Measurements from ENCODE around the gene GP1BB. TPM values are rescaled to one million over a fixed set of nuclear protein-coding genes. Genes with fewer than 3 reads are reported as not detected.

The GP1BB gene
- polyA plus RNA-seq, 1 donor from 2014 or later: 2.0 TPM

DNA sequence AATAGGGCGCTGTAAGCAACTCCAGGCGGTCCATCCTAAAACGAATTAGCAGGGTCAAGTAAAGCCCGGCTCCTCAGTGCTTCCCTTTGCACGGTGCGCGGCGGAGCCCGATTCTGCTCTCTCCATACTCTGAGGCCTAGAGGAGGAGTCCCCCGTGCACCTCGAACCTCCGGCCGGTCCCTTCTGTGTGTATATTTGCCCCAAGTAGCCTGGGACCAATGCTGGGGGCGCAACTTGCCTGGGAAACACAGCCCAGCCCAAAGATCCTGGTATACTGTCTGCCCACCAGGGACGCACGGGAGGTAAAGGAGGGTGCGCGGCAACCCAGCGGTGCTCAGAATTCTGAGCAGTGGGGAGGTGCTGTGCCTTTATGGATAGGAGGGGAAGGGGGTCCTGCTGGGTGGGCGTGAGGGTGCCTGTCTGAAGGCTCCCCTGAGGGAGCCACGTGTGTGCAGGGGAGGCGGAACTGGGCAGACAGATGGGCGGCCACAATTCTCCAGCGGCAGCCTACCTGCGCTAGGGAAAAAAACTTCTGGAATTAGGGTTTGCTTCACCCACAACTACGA, 32.5 kb downstream of the GP1BB start:
- H3K27me3 Mint-ChIP-seq: peaks cover 54% of the 10 kb centered on the region
- no peak overlapping the region for H3K27ac Mint-ChIP-seq
- peaks cover 16 to 23% (median 18%) of the 10 kb centered on the region in 3 donors for H3K4me1 Mint-ChIP-seq
- no peaks in the 10 kb centered on the region for H3K9me3 Mint-ChIP-seq
- no peaks in the 10 kb centered on the region for H3K36me3 Mint-ChIP-seq
- H3K4me3 Mint-ChIP-seq: peak overlapping the region; percentile 16 to 91 (median 68)

DNA sequence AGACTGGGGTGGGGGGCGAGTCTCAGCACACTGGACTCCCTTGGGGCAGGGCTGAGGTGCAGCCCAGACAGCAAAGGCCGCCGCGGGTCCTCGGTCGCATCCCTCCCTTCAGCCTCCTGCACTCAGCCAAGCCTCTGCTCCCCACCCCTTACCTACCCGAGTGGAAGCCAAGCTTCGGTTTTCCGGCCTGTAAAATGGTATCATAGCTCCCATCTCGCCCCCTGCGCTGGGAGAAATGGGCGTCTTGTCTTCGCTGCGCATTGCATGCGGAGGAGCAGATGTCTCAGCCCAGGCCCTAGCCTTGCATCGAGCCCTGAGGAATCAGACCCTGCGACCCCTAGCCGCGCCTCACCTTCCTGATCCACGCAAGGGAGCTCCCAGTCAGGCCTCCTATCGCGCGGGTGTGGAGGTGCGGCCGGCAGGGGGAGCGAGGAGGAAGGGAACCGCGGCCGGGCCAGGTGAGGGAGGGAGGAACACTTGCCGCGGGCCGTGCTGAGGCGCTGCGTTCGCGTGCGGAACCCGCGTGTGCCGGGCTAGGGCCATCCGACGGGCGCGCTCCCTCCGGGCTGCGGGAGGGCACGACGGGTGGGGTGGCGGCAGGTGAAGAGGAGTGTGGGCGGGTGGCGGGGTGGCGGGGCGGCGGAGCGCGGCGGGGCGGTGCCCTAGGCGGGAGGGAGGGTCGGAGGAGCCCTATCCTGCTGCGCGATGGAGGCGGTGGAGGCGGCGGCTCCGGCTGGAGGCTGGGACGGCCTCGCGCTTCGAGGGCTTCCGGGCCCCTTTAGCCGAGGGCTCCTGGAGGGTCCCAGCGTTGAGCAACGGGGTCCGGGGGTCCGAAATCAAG, 33.2 kb downstream of the GP1BB start:
- H3K27ac Mint-ChIP-seq: no peak overlapping the region
- H3K27me3 Mint-ChIP-seq: peaks cover 55% of the 10 kb centered on the region

GRCh38 chr22:19757140-19757984, 34.0 kb downstream of the GP1BB start:
- Mint-ChIP-seq H3K36me3 (no peaks in the 10 kb centered on the region), H3K4me3 (peak overlapping the region; percentile 54 to 91 (median 79)), H3K27me3 (peaks cover 60% of the 10 kb centered on the region), H3K9me3 (no peaks in the 10 kb centered on the region), H3K4me1 (peaks cover 18 to 23% (median 20%) of the 10 kb centered on the region in 3 donors), H3K27ac (peak overlapping the region in 2 of 3 donors; percentile 57 to 73)

More for the DNA sequence above, 33.2 kb downstream of the GP1BB start:
- H3K36me3 Mint-ChIP-seq: no peaks in the 10 kb centered on the region
- no peaks in the 10 kb centered on the region for H3K9me3 Mint-ChIP-seq
- peak overlapping the region; percentile 50 to 91 (median 73) for H3K4me3 Mint-ChIP-seq
- peaks cover 17 to 23% (median 18%) of the 10 kb centered on the region in 3 donors for H3K4me1 Mint-ChIP-seq

DNA sequence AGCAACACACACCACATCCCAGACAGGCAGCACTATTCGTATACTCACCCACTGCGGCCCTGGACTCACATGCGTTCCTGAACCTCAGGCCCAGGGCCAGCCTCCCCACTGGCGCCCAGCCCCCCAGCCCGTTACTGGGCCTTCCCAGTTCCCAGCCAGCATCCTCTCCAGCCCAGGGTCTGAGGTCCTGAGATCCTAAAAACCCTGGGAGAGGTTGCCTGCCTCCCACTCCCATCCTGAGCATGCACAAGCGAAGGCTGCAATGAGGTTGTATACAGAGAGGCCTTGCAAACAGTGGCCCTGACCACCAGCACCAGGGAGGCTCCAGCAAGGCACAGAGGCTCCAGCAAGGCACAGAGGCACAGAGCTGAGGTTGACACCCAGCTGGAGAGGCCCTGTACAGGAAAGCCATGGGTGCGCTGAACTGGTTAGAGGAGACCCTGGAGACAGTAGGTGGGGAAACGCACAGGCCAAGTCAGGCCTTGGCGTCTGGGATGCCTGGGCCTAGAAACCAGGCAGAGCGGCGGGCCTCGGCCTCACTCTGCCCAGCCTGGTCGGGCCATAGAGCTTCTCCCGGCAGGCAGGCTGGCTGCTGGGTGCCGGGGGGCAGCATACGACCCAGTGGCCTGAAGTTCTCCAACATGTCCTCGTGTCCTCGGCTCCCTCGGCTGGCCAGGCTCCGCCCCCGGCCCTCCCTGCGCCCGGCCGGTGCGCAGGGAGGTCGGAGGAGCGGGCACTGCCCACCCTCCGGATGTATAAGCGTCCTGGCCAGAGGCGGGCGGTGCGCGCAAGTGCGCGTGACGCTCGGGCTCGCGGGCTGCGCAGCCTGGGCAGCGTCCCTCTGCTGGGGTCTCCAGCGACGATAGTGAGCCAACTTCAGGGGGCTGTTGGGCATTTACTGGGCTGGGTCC, 34.9 kb downstream of the GP1BB start:
- H3K27me3 Mint-ChIP-seq: peaks cover 57% of the 10 kb centered on the region
- no peaks in the 10 kb centered on the region for H3K36me3 Mint-ChIP-seq
- peak overlapping the region in 1 of 3 donors; percentile 53 for H3K27ac Mint-ChIP-seq
- H3K4me3 Mint-ChIP-seq: peak overlapping the region; percentile 54 to 75 (median 69)
- no peaks in the 10 kb centered on the region for H3K9me3 Mint-ChIP-seq
- H3K4me1 Mint-ChIP-seq: peaks cover 18 to 23% (median 20%) of the 10 kb centered on the region in 3 donors

DNA sequence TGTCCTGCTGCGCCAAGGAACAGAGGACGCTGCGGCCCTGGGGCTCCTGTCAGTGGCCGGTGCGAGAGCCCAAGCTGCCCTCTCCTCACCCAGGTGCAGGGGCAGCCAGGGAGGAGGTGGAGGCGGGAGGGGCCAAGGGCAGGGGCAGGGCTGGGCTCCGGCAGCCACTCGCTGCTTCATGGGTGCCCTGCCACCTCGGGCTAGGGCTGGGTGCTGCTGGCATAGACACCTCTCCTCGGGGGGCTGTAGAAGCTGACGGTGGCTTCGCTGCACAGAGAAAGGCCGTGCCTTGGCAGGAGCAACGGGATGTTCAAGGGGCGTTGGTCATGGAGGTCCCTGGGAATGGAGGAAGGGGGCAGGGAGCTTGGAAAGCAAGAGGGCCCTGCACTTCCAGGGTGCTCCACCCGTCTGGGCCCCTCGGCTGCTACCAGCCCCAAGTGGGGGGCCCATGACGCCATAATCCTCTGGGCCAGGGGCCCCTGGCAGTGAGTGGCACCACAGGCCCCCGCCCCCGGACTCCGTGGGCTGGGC, 35.6 kb downstream of the GP1BB start:
- Mint-ChIP-seq H3K36me3 (no peaks in the 10 kb centered on the region), H3K27ac (no peak overlapping the region), H3K4me3 (peak overlapping the region in 2 of 4 donors; percentile 68 to 79), H3K4me1 (peaks cover 18 to 23% (median 20%) of the 10 kb centered on the region in 3 donors), H3K27me3 (peaks cover 56% of the 10 kb centered on the region), H3K9me3 (no peaks in the 10 kb centered on the region)

DNA sequence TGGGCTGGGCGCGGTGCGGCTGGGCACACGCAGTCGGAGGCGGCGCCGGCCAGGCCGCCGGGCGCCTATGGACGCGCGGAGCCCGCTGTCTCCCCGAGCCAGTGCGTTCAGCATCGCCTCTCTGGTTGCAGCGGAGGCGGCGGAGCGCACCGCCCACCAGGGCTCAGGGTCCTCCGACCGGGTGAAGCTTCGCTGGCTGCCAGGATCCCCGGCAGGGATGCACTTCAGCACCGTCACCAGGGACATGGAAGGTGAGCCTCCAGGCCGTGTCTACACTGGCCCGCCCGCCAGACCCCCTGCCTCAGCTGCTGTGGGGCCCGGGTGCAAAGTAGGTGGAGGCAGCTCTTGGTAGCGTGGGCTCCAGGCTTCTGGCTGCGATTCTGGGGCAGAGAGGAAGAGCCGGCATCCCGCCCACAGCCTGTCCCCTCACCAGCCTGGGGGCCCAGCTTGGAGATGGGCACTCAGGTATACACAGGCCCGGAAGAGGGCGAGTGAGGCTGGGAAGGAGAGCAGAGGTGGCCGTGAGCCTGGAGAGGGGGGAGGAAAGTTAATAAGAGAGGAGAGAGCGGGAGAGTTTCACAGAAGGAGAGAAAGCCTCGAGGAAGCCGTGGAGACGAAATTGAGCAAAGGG, 36.2 kb downstream of the GP1BB start:
- H3K27me3 Mint-ChIP-seq: peaks cover 51% of the 10 kb centered on the region
- peaks cover 18 to 23% (median 20%) of the 10 kb centered on the region in 3 donors for H3K4me1 Mint-ChIP-seq
- peak overlapping the region in 1 of 3 donors; percentile 8 for H3K27ac Mint-ChIP-seq
- H3K4me3 Mint-ChIP-seq: peak overlapping the region; percentile 53 to 91 (median 76)
- no peaks in the 10 kb centered on the region for H3K9me3 Mint-ChIP-seq
- H3K36me3 Mint-ChIP-seq: no peaks in the 10 kb centered on the region

DNA sequence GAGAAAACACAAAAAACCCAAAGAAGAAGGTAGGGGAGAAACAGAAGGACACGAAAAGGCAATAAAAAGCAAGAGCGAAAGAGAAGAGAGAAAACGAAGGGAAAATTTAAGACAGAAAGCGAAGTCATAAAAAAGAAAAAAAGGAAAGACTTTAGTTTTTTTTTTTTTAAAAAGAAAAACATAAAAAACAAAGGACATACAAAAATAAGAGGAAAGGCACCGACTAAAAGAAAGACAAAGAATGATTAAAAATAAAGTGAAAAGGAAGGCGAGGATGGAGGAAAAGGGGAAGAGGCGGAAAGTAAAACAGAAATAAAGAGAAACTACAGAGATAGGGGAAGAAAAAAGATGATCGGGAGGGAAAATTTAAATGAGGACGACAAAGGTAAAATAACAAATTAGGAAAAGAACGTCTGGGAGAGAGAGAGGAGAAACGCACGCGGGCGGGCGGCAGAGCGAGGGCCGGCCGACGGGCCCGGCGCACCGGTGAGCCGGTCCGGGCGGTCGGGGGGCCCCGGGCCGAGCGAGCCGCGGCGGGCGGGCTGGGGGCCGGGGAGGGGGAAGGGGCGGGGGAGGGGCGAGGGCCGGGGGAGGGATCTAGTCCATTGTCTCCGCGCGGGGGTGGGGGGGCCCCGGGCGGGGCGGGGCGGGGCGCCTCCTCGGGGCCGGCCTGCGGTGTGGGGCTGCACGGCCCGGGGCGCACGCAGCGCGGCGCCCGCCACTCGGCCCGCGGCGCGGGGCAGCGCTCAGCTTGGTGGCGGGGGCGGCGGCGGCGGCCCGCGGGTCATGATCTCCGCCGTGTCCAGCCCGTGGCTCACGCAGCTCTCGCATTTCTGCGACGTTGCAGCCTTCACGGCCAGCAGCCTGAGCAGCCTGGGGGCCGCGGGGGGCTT, 37.0 kb downstream of the GP1BB start, which contains the start of gene TBX1:
TSS of gene TBX1 (plus strand) at position 721 of the 893 bp plus-strand sequence. CDS start at position 787, 66 bp downstream.
- peaks cover 54% of the 10 kb centered on the region for H3K27me3 Mint-ChIP-seq
- peaks cover 0 to 3% (median 0%) of the 10 kb centered on the region in 3 donors for H3K9me3 Mint-ChIP-seq
- H3K36me3 Mint-ChIP-seq: no peaks in the 10 kb centered on the region
- peak within 1 kb of the TSS; percentile 8 to 85 (median 45) for H3K27ac Mint-ChIP-seq
- H3K4me1 Mint-ChIP-seq: peaks cover 18 to 24% (median 23%) of the 10 kb centered on the region in 3 donors
- H3K4me3 Mint-ChIP-seq: peak within 1 kb of the TSS; percentile 63 to 91 (median 82)

GRCh38 chr22:19760951-19761724, 37.8 kb downstream of the GP1BB start:
- Mint-ChIP-seq H3K4me3 (peak overlapping the region; percentile 63 to 90 (median 74)), H3K27me3 (peaks cover 50% of the 10 kb centered on the region), H3K9me3 (peaks cover 0 to 3% (median 0%) of the 10 kb centered on the region in 3 donors), H3K27ac (peak overlapping the region in 2 of 3 donors; percentile 45 to 85), H3K36me3 (no peaks in the 10 kb centered on the region), H3K4me1 (peaks cover 15 to 24% (median 19%) of the 10 kb centered on the region in 3 donors)

- Mint-ChIP-seq H3K27me3 (peaks cover 47% of the 10 kb centered on the region), H3K4me3 (peak overlapping the region; percentile 63 to 90 (median 74)), H3K4me1 (peaks cover 12 to 25% (median 17%) of the 10 kb centered on the region in 3 donors), H3K27ac (peak overlapping the region in 2 of 3 donors; percentile 45 to 85), H3K9me3 (peaks cover 0 to 3% (median 0%) of the 10 kb centered on the region in 3 donors), H3K36me3 (no peaks in the 10 kb centered on the region)
Observed at GRCh38 chr22:19761725-19762567, 38.6 kb downstream of the GP1BB start.

DNA sequence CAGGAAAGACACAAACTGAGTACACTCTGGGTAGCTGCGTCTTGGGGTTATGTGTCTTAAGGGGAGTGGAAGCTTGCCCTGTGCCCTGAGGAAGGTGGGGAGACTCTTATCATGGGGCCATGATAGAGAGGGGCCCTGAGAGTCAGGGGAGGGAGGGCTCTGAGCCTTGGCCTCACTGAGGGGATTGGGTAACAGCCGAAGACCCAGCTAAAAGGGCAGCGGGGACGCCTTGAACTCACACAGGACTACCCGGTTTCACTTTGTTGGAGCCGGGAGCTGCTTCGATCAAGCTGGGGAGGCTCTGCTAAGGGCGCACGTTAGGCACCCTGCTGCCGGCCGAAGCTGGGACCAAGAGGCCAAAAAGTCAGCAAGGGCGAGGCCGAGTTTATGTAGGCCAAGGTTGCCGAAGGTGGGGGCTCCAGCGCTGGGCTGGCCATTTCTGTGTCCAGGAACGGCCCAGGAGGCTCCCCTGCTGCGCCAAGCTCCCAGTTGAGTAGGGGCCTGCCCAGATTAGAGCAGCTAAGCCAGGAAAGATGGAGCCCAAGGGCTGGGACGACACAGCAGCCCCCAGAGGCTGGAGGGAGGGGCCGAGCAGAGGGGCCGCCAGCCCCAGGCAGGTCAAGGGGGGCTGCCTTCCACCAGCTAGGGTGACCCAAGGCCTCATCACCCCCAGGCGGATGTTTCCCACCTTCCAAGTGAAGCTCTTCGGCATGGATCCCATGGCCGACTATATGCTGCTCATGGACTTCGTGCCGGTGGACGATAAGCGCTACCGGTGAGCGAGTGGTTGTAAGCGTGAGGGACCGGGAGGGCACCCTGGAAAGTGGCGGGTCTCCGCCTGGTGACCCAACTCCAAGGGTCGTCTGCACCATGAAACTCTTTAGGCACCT, 39.5 kb downstream of the GP1BB start:
- peaks cover 9 to 21% (median 14%) of the 10 kb centered on the region in 3 donors for H3K4me1 Mint-ChIP-seq
- H3K27ac Mint-ChIP-seq: peak overlapping the region in 1 of 3 donors; percentile 36
- peaks cover 46% of the 10 kb centered on the region for H3K27me3 Mint-ChIP-seq
- no peaks in the 10 kb centered on the region for H3K36me3 Mint-ChIP-seq
- H3K9me3 Mint-ChIP-seq: peaks cover 0 to 3% (median 0%) of the 10 kb centered on the region in 3 donors
- H3K4me3 Mint-ChIP-seq: peak overlapping the region in 3 of 4 donors; percentile 55 to 70 (median 60)

Measured in IgD-negative memory B cell (primary cell).